ENCODE results near the gene TAMALIN.

Gene TAMALIN

GRCh38 chr12:52063082-52063924 lies 56.6 kb downstream of the TAMALIN start:
- Mint-ChIP-seq H3K4me1 (ENCODE audit: low read depth) (peaks cover 5% of the 10 kb centered on the region), H3K36me3 (ENCODE audit: low read depth) (no peaks in the 10 kb centered on the region), H3K27ac (no peak overlapping the region), H3K4me3 (no peak overlapping the region), H3K27me3 (ENCODE audit: low read depth) (no peaks in the 10 kb centered on the region), H3K9me3 (no peaks in the 10 kb centered on the region)
- no peak for DNase-seq (ENCODE audit: low spot score)

GRCh38 chr12:52063981-52064649 lies 57.4 kb downstream of the TAMALIN start:
- peaks cover 7% of the 10 kb centered on the region for H3K4me1 Mint-ChIP-seq (ENCODE audit: low read depth)
- H3K27me3 Mint-ChIP-seq (ENCODE audit: low read depth): no peaks in the 10 kb centered on the region
- H3K36me3 Mint-ChIP-seq (ENCODE audit: low read depth): no peaks in the 10 kb centered on the region
- no peak for DNase-seq (ENCODE audit: low spot score)
- no peak overlapping the region for H3K4me3 Mint-ChIP-seq
- no peaks in the 10 kb centered on the region for H3K9me3 Mint-ChIP-seq
- H3K27ac Mint-ChIP-seq: no peak overlapping the region
